ENCODE data around the gene IQCK.

The IQCK gene

DNA sequence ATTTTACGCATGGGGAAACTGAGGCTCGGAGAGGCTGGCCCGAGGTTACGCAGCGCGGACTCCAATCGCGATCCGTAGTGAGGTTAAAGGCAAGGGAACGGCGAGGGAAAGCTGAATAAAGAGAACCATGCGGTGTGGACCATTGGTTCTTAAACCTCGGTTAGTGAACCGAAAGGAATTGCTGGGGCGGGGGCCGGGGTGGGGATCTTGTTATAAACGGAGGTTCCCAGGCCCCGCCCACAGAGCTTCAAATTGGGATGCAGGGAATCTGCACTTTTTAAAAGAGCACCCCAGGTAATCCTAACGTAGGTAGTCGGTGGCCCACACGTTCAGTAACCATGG lies 524 bp downstream of the IQCK start:
- DNase-seq (ENCODE audit: low read depth) = peak; percentile 32

DNA sequence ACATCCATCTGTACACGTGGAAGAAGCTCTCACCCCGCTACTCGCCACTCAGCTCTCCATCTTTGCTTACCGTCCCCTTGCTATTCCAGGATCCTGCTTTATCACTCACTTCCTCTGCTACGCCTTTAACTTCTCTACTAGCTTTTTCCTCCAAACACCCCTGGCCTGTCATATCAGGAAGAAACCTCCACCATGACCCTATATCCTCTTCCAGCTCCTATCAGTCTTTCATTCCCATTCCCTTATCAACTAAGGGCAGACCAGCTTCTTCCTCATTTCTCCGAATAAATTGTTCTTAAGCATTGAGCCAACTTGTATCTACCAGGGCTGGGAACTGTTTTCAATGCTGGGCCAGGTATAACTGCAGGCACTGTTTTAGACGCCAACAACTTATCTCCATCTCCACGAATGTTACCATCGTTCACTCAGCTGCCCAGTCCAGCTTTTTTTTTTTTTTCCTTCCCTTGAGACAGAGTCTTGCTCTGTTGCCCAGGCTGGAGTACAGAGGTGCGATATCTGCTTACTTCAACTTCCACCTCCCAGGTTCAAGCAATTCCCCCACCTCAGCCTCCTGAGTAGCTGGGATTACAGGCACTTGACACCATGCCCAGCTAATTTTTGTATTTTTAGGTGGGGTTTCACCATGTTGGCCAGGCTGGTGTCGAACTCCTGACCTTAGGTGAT lies 4.3 kb downstream of the IQCK start:
- no peak for DNase-seq (ENCODE audit: low read depth)

GRCh38 chr16:19722981-19723380 lies 4.9 kb downstream of the IQCK start:
- no peak for DNase-seq (ENCODE audit: low read depth)

GRCh38 chr16:19728636-19728965 lies 10.5 kb downstream of the IQCK start:
- no peak for DNase-seq (ENCODE audit: low read depth)

- no peak for DNase-seq (ENCODE audit: low read depth)
Observed at GRCh38 chr16:19733551-19733950, 15.5 kb downstream of the IQCK start.

GRCh38 chr16:19735074-19735867 lies 17.2 kb downstream of the IQCK start:
- no peak for DNase-seq (ENCODE audit: low read depth)

- DNase-seq (ENCODE audit: low read depth) = no peak
Observed at GRCh38 chr16:19737306-19738038, 19.4 kb downstream of the IQCK start.

GRCh38 chr16:19741354-19741753 lies 23.3 kb downstream of the IQCK start:
- no peak for DNase-seq (ENCODE audit: low read depth)

- no peak for DNase-seq (ENCODE audit: low read depth)
Observed at GRCh38 chr16:19743816-19744159, 25.7 kb downstream of the IQCK start.

DNA sequence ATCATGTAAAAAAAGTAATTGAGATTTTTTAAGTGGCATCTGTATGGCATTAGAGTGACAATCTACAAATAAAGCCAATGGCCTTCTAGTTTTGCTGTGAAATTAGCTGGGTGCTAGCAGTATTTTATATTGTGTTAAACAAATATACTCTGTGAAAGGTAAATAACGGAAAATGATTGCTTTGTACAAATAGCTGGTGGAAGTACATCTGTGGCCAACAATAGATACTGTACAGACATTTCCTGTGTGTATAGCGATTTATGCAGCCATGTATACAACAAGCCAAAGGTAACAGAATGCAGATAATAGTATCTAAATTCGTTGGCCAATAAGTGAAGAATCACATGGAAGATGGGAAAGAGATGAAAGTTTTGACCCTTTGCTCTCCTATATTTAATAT lies 26.6 kb downstream of the IQCK start:
- DNase-seq (ENCODE audit: low read depth) = no peak

- DNase-seq (ENCODE audit: low read depth) = peak; percentile 45
Observed at GRCh38 chr16:19745286-19746010, 27.4 kb downstream of the IQCK start.

DNA sequence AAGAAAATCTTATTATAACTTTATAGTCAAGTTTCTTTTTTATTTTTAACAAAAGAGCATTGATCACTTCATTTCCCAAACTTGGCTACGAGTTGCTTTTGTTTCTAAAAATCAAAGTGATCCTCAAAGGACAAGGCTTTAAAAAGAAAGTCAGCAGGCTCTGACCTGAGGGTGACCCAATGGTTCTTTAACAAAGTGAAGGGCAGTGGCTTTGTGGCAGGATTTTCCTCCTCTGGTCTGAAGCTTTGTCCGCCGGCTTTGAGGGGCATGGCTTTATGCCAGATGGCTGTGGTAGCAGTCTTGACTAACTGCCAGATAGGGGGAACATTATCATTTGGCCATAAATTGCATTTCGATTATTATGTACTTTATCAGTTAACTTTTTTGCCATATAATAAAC lies 28.5 kb downstream of the IQCK start:
- DNase-seq (ENCODE audit: low read depth) = no peak

DNA sequence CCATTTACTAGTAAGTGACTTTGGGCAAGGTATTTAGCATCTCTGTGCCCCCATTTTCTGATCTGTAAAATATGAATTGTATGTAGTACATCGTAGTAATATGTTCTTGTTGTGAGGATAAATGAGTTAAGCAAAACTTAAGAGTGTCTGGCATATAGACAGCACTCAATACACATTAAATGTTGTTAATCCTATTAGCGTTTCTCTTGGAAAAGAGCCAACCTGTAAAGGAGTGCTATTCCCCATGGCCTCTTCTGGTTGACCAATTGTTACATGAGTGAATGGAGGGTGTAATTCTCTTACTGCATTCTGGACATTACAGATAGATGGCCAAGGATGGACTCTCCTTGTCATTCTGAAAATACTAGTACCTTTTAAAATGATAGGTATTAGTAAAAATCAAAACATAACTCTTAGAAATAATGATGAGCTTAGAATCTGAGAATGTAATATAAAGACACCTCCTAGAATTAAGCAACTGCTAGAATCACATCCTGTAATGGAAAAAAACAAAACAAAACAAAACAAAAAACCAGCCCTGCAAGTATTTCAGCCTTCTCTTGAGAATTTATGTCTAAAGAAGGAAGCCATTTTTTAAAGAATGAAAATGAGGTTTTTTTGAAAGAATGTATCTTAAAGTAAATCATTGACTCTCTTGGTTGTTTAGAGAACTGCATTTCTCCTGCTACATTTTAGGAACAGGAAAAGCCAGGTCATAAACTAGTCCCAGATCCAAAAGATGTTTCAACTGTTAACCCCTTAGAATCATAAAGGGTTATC lies 30.5 kb downstream of the IQCK start:
- no peak for DNase-seq (ENCODE audit: low read depth)

DNA sequence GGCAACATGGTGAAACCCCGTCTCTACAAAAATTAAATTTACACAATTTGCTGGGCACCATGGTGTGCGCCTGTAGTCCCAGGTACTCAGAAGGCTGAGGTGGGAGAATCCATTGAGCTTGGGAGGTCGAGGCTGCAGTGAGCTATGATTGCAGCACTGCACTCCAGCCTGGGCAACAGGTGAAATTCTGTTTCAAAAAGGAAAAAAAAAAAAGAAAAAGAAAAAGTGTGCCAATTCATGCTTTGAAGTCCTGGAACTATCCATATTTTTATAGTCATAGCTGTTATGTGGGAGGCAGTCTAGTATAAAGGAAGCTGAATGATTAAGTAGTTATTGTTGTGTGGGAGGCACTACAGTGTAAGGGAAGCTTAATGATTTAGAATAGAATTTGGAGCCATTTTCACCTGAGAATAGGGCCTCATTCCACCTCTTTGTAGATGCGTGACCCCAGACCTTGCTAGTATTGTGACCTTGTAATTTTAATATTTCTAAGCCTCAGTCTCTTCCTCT lies 31.6 kb downstream of the IQCK start:
- no peak for DNase-seq (ENCODE audit: low read depth)

DNA sequence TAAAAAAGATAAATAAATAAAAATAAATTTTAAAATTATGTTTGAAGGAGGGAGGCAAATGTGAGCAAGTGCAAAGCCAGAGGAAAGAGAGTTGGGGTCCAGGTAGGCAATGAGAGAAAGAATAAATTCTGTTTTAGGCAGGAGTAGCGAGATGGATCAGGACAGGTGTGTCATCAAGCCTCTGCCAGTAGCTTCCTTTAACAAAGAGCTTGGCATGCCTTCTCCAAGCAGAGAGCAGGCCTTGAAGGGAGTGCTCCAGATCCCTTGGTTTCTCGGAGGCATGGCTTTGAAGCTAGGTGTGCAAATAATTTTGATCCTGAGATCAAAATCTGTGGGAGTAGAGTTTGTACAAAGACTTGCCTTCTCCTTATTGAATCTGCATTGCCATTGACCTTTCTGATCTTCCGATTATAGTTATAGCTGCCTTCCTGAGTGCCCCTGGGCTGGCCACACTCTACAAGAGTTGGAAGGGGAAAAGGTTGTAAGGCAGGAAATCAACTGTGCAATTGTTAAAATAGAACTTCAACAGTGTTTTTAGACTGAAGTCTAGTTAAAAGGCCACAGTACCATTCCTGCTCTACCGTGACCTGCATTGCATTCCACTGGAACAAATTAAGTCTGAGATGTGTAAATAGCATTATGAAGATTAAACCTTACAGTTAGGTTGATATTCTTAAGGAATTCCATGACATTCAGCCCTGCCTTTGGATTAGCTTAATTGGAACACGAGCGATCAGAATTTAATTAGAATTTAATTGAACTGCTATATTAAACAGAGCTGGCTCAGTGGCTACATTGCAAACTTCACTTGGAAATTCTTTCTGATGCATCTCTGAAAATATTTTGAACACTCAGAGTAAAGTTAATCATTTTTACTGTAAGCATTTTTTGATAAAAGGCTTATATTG lies 33.7 kb downstream of the IQCK start:
- DNase-seq (ENCODE audit: low read depth) = no peak

DNA sequence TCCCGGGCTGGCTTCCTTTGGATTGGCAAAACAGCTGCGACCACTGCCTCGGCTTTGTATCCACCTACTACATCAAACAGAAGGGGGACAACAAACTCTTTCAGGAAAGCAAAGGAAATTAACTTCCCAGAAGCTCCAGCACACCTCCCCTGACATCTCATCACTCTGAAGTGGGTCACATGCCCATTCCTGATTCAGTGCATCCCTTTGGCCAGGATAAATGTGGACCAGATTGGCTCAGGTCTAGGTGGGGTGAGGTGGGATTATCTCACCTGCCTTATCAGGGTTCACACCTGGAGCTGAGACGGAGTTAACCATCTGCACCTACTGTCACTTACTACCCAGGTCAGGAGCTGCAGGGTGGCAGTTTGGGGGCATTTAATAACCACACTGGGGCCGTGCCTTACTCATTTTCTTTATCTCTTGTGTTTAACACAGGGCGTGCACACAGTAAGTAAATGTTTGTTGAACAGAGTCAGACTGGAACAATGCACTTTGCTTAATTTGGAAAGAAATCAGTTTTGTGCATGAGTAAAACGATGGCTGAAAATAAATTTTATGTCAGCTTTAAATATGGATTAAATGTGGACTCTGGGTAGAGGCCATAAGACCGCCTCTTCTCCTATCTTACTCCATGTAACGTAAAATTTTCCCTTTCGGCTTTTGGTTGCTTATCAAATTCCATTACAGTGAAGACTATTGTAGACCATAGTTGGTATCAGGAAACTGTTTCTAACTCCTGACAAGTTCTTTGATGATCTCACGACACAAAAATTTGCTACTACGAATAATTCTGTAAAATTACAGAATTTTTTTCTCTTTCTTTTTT lies 36.0 kb downstream of the IQCK start:
- peak; percentile 85 for DNase-seq (ENCODE audit: low read depth)

DNA sequence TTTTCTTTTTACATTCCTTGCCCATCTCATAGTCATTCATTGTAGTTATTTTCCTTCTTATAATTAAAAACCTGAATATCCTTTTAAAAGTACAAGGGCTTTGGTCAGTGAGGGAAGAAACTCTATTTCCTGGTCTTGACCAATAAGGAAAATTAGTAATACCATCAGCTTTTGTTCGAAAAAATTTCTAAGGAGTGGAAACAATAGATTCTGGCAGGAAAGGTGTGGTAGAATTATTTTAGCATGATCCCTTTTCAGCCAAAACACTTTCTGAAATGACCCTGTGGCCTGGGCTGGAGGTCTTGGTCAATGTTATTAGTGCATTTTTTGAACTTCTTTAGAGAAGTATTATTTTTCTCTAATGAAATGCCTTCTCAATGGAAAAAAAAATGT lies 36.6 kb downstream of the IQCK start:
- DNase-seq (ENCODE audit: low read depth) = no peak

- no peak for DNase-seq (ENCODE audit: low read depth)
Observed at GRCh38 chr16:19755268-19755667, 37.2 kb downstream of the IQCK start.

DNA sequence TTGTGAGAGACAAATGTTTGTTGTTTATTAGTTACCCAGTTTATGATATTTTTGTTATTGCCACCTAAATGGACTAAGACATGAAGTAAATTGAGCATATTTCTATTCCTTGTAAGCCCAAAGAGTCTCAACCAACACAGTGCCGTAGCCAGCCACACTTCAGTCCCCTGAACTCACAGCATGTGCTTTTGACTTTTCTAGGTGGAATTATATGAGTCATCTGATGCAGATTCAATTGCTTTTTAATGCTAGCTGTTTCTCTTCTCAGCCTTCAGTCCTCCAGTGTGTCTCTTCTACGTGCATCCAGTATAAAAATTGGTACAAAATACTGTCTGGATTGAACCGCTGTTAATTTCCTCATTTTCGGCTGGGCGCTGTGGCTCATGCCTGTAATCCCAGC lies 39.0 kb downstream of the IQCK start:
- peak; percentile 54 for DNase-seq (ENCODE audit: low read depth)
